ENCODE results near the gene NUP85.
A peak's percentile ranks its signal among the peaks of the same experiment; 100 is the strongest.
"Not testable (repeated sequence)": the region's sequence is repeated elsewhere in the genome, so short reads cannot be mapped to it uniquely, and the experiment has no call there.

The NUP85 gene

DNA sequence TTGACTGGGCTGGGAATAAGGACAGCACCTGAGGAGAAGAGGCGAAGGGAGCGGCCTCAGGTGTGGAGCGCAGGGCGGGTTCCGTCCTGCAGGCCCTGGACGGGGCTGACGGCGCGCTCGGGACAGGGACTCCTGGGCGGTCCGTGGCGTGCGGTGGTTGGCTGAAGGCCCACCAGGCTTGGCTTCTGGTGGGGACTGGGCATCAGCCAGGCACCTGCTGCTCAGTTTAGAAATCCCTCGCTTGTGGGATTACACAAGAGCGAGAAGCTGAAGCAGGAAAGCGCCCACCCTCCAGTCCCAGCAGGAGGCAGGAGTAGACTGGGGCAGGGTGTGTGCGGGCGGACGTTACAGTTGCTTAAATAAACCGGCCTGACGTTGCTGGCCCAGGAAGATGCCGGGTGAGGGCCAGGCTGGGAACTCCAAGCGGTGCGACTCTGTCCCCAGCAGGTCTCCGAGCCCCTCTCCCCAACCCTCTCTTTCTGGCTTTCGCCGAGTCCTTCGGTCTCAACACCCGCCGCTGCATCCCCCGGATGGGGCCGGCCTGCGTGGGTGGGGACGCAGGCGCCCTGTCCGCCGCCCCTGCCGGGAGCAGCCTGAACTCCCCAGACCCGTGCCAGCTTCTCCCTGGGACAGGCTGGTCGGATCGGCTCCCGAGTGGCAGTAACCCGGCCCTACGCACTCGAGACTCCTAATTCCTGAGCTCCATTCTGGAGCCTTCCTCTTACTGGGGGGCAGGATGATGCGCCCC is 64.9 kb downstream of the NUP85 start:
- peak; percentile 49 to 52 for DNase-seq

DNA sequence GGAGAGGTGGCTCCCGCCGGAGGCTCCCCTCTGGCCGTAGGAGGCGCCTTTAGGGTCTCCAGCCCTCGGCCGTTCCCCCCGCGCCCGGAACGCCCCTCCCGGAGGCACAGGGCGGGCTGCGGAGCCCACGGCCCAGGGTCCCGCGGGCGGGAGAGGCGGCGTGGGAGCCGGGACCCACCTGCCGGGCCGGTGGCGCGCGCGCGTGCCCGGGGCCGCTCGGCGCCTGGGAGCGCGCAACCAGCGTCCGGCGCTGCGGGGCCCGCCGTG is 65.4 kb downstream of the NUP85 start, which contains the start of gene MIF4GD:
Gene MIF4GD, minus strand, starts transcription at position 266 of the 267 bp plus-strand sequence. CDS start 1,036 bp downstream, outside the sequence.
- DNase-seq = no peak

DNA sequence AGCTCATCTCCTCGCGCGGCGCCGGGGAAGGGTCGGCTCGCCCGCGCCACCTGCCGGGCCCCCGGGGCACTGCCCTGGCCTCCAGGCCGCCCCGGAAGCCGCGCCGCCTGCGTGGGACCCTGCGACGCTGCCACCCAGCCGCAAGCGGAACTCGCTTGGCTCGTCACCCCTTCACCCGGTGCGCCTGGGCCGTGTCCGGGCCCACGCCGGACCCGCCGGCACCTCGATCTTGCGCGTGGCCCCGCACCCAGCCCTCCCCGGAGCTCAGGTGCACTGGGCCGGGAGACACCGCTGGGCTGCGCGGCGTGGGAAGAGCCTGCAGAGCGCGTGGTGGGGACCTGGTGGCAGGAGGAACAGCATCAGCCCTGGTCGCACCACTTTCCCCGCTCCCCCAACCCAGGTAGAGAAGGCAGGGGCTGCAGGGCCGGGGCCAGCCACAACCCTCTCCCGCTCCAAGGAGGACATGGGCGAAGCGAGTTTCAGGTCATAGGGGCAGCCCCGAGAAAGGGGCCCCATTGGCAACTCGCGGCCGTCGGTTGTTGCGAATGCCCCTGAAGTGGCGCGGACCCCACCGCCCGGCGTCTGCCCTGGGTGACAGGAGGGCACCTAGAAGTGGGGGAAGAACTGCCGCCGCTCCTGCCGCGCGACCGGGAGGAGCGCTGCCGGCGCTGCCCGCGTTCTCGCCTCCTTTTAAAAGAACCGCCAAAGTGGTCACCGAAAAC is 65.9 kb downstream of the NUP85 start:
- DNase-seq = peak; percentile 89 to 90

DNA sequence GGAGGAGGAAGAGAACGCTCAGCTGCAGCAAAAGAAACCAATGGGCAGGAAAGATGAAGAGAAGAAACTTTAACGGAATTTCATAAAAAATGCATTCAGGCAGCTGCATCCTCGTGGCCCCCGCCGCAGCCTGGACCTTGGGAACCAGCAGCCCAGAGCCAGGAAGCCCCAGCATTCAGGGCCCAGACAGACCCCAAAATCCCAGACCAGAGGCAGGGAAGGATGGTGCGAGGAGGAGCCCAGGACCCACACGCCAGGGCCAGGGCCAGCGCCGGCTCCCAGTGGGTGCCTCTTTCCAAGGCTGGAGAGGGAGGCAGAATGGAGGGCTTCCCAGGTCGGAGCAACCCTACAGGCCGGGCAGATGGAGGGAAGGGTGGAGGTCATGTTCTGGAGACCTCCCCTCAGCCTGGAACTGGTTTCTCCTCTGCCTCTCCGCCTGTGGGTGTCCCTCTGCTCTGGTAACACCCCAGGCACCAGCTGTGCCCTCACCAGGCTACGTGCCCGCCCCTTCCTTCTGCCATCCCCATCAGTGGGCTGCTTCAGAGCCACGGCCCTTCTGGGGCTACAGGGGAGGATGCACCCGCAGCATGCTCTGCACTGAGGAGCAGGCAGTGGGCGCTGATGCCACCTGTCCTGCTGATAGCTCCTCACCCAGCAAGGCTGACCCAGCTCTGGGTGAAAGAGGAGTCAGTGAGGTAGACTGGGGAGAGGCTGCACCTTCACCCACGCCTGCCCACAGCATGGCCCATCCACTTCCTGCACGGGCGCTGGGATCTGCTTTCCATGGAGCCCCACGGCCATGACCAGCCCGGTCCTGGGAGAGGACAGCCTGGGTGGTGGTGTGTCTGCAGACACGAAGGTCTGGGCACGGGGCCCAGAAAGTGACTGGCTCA is 66.7 kb downstream of the NUP85 start:
- DNase-seq = no peak

DNA sequence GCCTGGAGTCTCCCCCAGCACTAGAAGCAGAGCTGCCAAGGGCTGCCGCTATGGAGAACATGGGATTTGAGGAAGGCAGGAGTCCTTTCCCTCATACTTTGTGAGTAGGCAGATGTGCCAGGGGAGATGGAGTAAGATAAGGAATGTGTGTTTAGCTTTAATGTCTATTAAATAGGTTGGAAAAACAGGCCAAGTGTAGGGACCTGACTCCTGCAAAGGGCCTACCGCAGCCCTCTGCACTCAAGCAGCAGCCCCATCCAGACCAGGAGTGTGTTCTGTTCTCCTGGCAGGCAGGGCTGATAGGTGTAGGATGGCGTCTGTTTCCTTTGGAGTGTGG is 67.3 kb downstream of the NUP85 start:
- DNase-seq = no peak

DNA sequence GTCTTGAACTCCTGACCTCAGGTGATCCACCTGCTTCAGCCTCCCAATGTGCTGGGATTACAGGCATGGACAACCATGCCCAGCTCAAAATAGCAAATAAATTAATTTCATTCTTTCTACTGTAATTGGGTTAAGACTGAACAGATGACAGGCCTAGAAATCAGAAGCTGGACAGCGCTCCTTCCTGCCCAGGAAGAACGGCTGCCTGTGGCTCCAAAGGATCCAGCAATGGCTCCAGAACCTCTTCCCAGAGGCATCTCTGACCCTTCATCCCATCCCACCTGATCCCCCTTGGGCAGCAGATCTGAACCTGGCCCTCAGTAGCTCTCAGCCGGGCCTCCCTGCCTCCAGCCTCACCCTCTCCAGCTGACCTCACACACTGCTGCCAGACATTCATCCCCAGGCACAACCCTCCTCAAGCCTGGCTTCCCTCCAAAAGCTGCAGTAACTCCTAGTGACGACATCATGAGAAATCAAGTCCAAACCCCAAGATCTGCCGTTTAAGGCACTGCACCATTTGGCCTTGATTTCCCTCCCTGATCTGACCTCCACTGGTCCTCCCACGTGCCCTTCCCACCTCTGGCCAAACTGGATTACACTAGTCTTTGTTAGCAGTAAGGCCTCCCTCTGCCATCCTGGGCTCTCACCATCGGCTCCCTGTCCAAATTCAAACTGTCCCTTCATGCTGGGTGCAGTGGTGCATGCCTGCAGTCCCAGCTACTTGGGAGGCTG is 68.7 kb downstream of the NUP85 start:
- DNase-seq = no peak

DNA sequence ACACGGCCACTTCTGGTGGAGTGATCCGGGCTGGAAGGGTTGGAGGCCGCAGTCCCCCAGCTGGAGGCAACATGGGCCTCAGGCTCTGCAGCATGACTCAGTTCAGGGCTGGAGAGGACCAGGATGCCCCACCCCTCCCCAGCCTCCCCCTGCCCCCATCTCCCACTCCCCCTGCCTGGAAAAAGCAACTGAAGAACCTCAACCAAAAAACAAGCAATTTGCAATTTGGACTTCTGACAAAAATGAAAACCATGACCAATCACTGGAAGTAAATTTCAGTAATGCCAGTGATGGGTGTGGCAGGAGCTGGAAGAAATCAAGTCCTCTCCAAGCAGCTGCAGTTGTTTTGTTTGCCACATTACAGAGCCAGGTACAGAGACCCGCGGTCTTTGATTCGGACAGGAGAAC is 72.2 kb downstream of the NUP85 start:
- DNase-seq = no peak

DNA sequence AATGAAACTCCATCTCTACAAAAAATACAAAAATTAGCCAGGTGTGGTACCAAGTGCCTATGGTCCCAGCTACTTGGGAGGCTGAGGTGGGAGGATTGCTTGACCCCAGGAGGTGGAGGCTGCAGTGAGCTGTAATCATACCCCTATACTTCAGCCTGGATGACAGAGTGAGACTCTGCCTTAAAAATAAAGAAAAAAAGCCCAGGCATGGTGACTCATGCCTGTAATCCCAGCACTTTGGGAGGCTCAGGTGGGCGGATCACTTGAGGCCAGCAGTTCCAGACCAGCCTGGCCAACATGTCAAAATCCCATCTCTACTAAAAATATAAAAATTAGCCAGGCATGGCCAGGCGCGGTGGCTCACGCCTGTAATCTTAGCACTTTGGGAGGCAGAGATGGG is 74.7 kb downstream of the NUP85 start:
- DNase-seq = not testable (repeated sequence)

GRCh38 chr17:75285123-75285522 is 79.6 kb downstream of the NUP85 start:
- no peak for DNase-seq

Measured in CD4-positive, alpha-beta T cell treated with Interleukin-1 beta for 1 hour (primary cell).